ENCODE results near the gene FKBP11. TPM values are rescaled to one million over a fixed set of nuclear protein-coding genes. Genes with fewer than 3 reads are reported as not detected.
A peak's percentile ranks its signal among the peaks of the same experiment; 100 is the strongest.
"Not testable (repeated sequence)": the region's sequence is repeated elsewhere in the genome, so short reads cannot be mapped to it uniquely, and the experiment has no call there.

The FKBP11 gene
- total RNA-seq, 2 experiments from 2014 or later: 97.4 to 104 TPM

- Mint-ChIP-seq H3K27ac (no peak overlapping the region), H3K4me3 (no peak overlapping the region), H3K9me3 (no peaks in the 10 kb centered on the region), H3K4me1 (peaks cover 7% of the 10 kb centered on the region), H3K27me3 (peaks cover 5% of the 10 kb centered on the region), H3K36me3 (no peaks in the 10 kb centered on the region)
- no peak for DNase-seq
These were observed 24.0 kb downstream of the FKBP11 start for GRCh38 chr12:48901278-48901677.

DNA sequence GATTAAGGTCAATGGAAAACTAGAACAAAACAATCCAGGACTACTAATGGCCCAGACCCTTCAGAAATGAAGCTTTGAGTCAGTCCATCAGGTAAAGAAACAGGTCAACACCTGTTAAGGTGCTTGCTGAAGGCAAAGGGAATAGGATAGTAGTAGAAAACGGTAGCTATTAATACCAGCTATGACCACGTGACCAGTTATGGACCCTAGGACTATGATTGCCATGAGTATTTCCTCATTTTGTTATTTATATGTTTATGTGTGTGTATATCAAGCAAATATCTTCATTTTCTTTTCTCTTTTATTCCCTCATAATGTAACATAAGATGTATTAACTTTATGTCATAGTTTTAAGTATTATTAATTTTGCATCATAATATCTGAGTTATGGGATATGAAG, 25.6 kb downstream of the FKBP11 start:
- DNase-seq: no peak
- Mint-ChIP-seq H3K27ac (no peak overlapping the region), H3K27me3 (peaks cover 8% of the 10 kb centered on the region), H3K4me1 (peaks cover 7% of the 10 kb centered on the region), H3K9me3 (no peaks in the 10 kb centered on the region), H3K36me3 (no peaks in the 10 kb centered on the region), H3K4me3 (no peak overlapping the region)

- H3K4me3 Mint-ChIP-seq: no peak overlapping the region
- H3K4me1 Mint-ChIP-seq: peaks cover 6% of the 10 kb centered on the region
- H3K27me3 Mint-ChIP-seq: peaks cover 34% of the 10 kb centered on the region
- no peak overlapping the region for H3K27ac Mint-ChIP-seq
- no peak for DNase-seq
- H3K36me3 Mint-ChIP-seq: no peaks in the 10 kb centered on the region
- no peaks in the 10 kb centered on the region for H3K9me3 Mint-ChIP-seq
These were observed 31.0 kb downstream of the FKBP11 start for GRCh38 chr12:48894271-48894670.

- H3K27ac Mint-ChIP-seq: no peak overlapping the region
- H3K4me3 Mint-ChIP-seq: no peak overlapping the region
- peak; percentile 79 for DNase-seq
- H3K9me3 Mint-ChIP-seq: no peaks in the 10 kb centered on the region
- peaks cover 28% of the 10 kb centered on the region for H3K27me3 Mint-ChIP-seq
- H3K36me3 Mint-ChIP-seq: no peaks in the 10 kb centered on the region
- H3K4me1 Mint-ChIP-seq: peaks cover 6% of the 10 kb centered on the region
These were observed 34.5 kb downstream of the FKBP11 start for GRCh38 chr12:48890657-48891418.

GRCh38 chr12:48889679-48890078, 35.6 kb downstream of the FKBP11 start:
- Mint-ChIP-seq H3K27ac (no peak overlapping the region), H3K4me3 (no peak overlapping the region), H3K4me1 (peaks cover 6% of the 10 kb centered on the region), H3K36me3 (no peaks in the 10 kb centered on the region), H3K27me3 (peaks cover 26% of the 10 kb centered on the region), H3K9me3 (no peaks in the 10 kb centered on the region)
- DNase-seq: no peak

DNA sequence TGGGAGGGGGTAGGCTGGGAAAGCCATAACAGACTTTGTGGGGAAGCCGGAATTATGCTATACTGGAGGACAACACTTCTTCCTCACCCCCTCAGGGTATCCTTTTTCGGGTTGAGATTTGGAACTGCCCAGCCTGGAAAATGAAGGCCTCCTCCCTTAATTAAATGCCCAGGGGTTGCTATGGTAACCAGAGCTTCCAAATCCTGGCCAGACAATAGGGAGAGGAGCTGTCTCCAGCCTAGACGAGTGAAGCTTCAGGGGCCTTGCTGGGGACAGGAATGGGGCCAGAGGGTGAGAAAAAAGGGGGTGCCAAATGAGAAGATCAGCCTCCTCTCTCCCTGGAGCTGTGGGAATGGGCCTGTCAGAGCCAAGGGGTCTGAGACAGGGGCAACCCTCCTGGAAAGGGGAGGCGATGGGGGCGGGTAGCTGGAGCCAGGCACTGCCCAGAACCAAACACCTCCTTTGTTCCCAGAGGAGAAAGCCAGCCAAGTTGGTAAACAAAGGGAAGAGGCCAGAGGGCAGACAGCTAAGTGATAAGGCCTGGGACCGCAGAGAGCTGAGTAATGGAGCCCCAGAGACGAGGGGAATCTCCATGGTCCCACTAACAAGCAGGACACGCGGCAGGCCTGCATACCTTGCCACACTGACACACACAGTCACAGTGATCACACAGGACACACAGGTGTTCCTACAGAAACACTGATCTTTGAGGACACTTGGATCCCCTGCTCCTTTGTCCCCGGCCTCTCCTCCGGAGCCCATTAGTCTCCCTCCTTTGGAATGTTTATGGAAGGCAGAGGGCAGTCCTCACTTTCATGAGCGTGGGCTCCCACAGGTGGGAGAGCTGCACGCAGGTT, 41.8 kb downstream of the FKBP11 start:
- Mint-ChIP-seq H3K4me1 (peaks cover 4% of the 10 kb centered on the region), H3K27me3 (peaks cover 28% of the 10 kb centered on the region), H3K9me3 (no peaks in the 10 kb centered on the region), H3K27ac (no peak overlapping the region), H3K36me3 (no peaks in the 10 kb centered on the region), H3K4me3 (no peak overlapping the region)
- DNase-seq: no peak

DNA sequence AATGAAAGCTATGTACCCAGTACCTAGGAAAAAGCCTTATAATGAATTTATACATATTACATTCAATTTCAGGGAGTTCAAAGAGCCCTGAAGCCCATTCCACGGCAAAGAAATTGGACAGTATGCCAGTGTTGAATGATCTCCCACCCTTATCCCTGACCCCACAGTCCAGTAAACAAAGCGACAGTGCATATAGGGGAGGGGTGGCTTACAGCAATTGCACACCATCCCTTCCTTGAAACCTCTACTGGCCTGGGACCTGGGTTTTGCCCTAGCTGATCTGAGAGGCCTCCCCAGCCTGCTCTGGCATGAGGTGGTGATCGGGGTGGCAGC, 42.4 kb downstream of the FKBP11 start:
- Mint-ChIP-seq H3K36me3 (no peaks in the 10 kb centered on the region), H3K4me1 (peaks cover 4% of the 10 kb centered on the region), H3K9me3 (no peaks in the 10 kb centered on the region), H3K27ac (no peak overlapping the region), H3K27me3 (peaks cover 28% of the 10 kb centered on the region), H3K4me3 (no peak overlapping the region)
- no peak for DNase-seq

- H3K27me3 Mint-ChIP-seq: peaks cover 28% of the 10 kb centered on the region
- no peaks in the 10 kb centered on the region for H3K36me3 Mint-ChIP-seq
- peaks cover 4% of the 10 kb centered on the region for H3K4me1 Mint-ChIP-seq
- no peak overlapping the region for H3K4me3 Mint-ChIP-seq
- DNase-seq: no peak
- H3K27ac Mint-ChIP-seq: no peak overlapping the region
- no peaks in the 10 kb centered on the region for H3K9me3 Mint-ChIP-seq
These were observed 43.0 kb downstream of the FKBP11 start for GRCh38 chr12:48882315-48882687.

GRCh38 chr12:48881686-48882314, 43.5 kb downstream of the FKBP11 start:
- H3K36me3 Mint-ChIP-seq: no peaks in the 10 kb centered on the region
- H3K9me3 Mint-ChIP-seq: no peaks in the 10 kb centered on the region
- H3K4me1 Mint-ChIP-seq: peaks cover 4% of the 10 kb centered on the region

DNA sequence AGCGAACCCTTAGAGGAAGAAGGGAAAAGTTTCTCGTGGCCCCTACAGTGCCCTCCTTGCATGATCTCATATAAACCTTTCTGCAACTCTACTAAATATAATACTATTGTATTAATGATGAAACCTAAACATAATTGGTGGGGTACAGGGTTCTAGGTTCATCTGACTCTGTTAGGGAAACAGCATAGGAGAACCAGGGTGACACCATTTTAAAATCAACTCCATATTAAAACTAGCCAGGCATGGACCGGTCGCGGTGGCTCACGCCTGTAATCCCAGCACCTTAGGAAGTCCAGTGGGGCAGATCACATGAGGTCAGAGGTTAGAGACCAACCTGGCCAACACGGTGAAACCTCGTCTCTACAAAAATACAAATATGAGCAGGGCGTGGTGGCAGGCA, 44.6 kb downstream of the FKBP11 start:
- Mint-ChIP-seq H3K4me1 (peaks cover 4% of the 10 kb centered on the region), H3K27me3 (peaks cover 28% of the 10 kb centered on the region)
- DNase-seq: no peak

More at GRCh38 chr12:48881686-48882314, 43.5 kb downstream of the FKBP11 start:
- Mint-ChIP-seq H3K4me3 (no peak overlapping the region), H3K27ac (no peak overlapping the region), H3K27me3 (peaks cover 28% of the 10 kb centered on the region)
- DNase-seq: no peak

GRCh38 chr12:48878548-48878947, 46.7 kb downstream of the FKBP11 start:
- Mint-ChIP-seq H3K27me3 (peaks cover 28% of the 10 kb centered on the region), H3K4me1 (peaks cover 4% of the 10 kb centered on the region), H3K36me3 (no peaks in the 10 kb centered on the region), H3K27ac (no peak overlapping the region), H3K4me3 (no peak overlapping the region), H3K9me3 (no peaks in the 10 kb centered on the region)
- no peak for DNase-seq

More for the DNA sequence above, 44.6 kb downstream of the FKBP11 start:
- Mint-ChIP-seq H3K36me3 (no peaks in the 10 kb centered on the region), H3K4me3 (no peak overlapping the region), H3K27ac (no peak overlapping the region), H3K9me3 (no peaks in the 10 kb centered on the region)

DNA sequence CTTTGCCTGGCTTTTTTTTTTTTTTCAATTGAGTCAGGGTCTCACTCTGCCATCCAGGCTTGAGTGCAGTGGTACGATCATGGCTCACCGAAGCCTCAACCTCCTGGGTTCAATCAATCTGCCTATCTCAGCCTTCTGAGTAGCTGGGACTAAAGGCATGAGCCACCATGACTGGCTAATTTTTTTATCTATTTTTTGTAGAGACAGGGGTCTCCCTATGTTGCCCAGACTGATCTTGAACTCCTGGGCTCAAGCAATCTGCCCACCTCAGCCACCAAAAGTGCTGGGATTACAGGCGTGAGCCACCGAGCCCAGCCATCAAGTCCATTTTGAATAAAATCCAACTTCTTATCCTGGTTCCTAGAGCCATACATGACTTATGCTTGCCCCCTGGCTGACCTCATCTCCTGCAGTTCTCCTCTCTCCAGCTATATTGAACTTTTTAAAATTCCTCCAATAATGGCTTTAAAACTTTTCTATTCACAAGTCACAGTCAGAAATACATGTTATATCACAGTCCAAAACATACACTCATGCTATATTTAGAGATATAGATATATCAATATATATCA, 49.3 kb downstream of the FKBP11 start:
- Mint-ChIP-seq H3K36me3 (no peaks in the 10 kb centered on the region), H3K4me3 (no peak overlapping the region), H3K27me3 (peaks cover 13% of the 10 kb centered on the region), H3K27ac (no peak overlapping the region), H3K4me1 (no peaks in the 10 kb centered on the region), H3K9me3 (no peaks in the 10 kb centered on the region)
- no peak for DNase-seq

GRCh38 chr12:48873534-48873933, 51.8 kb downstream of the FKBP11 start:
- H3K4me3 Mint-ChIP-seq, DNase-seq, H3K4me1 Mint-ChIP-seq, H3K27ac Mint-ChIP-seq, H3K27me3 Mint-ChIP-seq, H3K9me3 Mint-ChIP-seq, H3K36me3 Mint-ChIP-seq: not testable (repeated sequence)

DNA sequence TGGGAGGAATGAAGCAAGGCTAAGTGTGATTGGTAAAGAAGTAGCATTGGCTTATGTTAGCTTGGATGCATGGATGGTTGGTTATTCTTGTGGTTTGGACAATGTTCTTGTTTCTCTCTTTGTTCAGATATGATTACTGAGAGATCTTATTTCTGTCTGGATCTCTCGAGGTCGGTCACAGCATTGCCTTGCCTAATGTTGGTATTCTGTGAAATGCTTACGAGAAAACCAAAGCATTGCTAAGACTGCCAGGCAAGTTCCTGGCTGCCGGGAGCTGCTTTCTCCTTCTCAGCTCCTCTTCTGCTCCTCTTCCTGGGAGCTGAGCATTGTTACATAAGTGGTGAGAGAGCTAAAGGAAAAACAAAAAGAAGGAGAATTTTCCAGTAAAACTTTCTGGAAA, 52.2 kb downstream of the FKBP11 start:
- H3K36me3 Mint-ChIP-seq: no peaks in the 10 kb centered on the region
- no peak for DNase-seq
- H3K9me3 Mint-ChIP-seq: no peaks in the 10 kb centered on the region
- no peak overlapping the region for H3K27ac Mint-ChIP-seq
- H3K4me1 Mint-ChIP-seq: no peaks in the 10 kb centered on the region
- no peak overlapping the region for H3K4me3 Mint-ChIP-seq
- no peaks in the 10 kb centered on the region for H3K27me3 Mint-ChIP-seq

Measured in activated naive CD8-positive, alpha-beta T cell treated with anti-CD3 and anti-CD28 coated beads for 36 hours (primary cell).